Measurements from ENCODE around the gene CHI3L2. TPM values are rescaled to one million over a fixed set of nuclear protein-coding genes. Genes with fewer than 3 reads are reported as not detected.

The CHI3L2 gene
- total and polyA plus RNA-seq, 2 of the 13 experiments (the other 11 are each of a cell fraction or from before 2014, with no cell fraction given): 0.46 to 1.7 TPM

DNA sequence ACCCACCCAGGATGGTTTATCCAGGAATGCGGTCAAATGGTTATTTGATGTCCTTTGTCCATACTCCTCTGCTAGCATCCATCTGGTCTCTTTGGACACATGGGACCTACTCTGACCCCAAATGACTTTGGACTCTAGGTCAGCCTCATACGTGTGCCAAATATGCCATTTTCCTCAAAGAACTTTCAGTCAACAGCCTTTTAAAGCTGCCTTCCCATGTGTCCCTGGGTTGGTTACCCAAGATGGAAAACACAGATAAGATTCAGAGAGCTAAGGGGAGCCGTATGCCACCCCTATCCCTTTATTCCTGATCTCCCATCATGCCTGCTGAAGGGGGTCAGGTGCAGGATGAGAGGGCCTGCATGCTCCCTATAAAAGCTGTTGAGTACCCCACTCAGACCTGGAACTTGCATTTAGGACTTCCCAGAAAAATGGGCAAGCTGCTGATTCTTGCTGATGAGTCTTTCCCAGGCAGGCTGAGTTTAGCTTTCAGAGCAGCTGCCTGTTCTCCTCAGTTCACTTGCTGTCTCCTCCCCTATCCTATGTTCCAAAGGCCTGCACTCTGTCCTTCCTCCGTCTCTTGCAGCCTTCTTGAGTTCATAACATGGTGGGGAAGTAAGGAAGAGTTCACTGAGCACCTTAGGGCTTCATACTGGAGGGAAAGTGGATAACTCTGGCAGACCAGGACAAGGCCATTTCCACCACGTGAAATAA, 19.8 kb downstream of the CHI3L2 start (continued):
- no peak for TF ChIP-seq ETV6 (CRISPR knock-in tag; conservative IDR thresholded peaks at IDR 0.05)
- TF ChIP-seq, protein P1, sequence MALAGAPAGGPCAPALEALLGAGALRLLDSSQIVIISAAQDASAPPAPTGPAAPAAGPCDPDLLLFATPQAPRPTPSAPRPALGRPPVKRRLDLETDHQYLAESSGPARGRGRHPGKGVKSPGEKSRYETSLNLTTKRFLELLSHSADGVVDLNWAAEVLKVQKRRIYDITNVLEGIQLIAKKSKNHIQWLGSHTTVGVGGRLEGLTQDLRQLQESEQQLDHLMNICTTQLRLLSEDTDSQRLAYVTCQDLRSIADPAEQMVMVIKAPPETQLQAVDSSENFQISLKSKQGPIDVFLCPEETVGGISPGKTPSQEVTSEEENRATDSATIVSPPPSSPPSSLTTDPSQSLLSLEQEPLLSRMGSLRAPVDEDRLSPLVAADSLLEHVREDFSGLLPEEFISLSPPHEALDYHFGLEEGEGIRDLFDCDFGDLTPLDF (CRISPR knock-in tag; IDR thresholded peaks at IDR 0.05): no peak
- TF ChIP-seq NFE2 (CRISPR knock-in tag; IDR thresholded peaks at IDR 0.05): no peak
- peak; percentile 82 for TF ChIP-seq SOX5 (CRISPR knock-in tag; IDR thresholded peaks at IDR 0.05; ENCODE audit: borderline replicate concordance)
- TF ChIP-seq RXRA (CRISPR knock-in tag; IDR thresholded peaks at IDR 0.05): peak; percentile 63; the same call in 1 of the 2 replicates
- TF ChIP-seq, protein P2, sequence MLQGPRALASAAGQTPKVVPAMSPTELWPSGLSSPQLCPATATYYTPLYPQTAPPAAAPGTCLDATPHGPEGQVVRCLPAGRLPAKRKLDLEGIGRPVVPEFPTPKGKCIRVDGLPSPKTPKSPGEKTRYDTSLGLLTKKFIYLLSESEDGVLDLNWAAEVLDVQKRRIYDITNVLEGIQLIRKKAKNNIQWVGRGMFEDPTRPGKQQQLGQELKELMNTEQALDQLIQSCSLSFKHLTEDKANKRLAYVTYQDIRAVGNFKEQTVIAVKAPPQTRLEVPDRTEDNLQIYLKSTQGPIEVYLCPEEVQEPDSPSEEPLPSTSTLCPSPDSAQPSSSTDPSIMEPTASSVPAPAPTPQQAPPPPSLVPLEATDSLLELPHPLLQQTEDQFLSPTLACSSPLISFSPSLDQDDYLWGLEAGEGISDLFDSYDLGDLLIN (CRISPR knock-in tag; IDR thresholded peaks at IDR 0.05; ENCODE audit: borderline replicate concordance): no peak
- peak; percentile 57; the same call in 1 of the 2 replicates for TF ChIP-seq PPARG (CRISPR knock-in tag; conservative IDR thresholded peaks at IDR 0.05)
- TF ChIP-seq EHMT2 (IDR thresholded peaks at IDR 0.05; ENCODE audit: borderline replicate concordance, low read depth, low read length): peak; percentile 71; the same call in 1 of the 2 replicates
- no peak for TF ChIP-seq MBNL3 (CRISPR knock-in tag; conservative IDR thresholded peaks at IDR 0.05)
- TF ChIP-seq FOXA3 (CRISPR knock-in tag; IDR thresholded peaks at IDR 0.05): peak; percentile 60
- peak; percentile 91 for TF ChIP-seq RARA (CRISPR knock-in tag; IDR thresholded peaks at IDR 0.05)
- peak; percentile 45; the same call in 1 of the 2 replicates for TF ChIP-seq CREM (IDR thresholded peaks at IDR 0.05)
- no peak for TF ChIP-seq CREM (CRISPR knock-in tag; IDR thresholded peaks at IDR 0.05)
- TF ChIP-seq, protein P3, sequence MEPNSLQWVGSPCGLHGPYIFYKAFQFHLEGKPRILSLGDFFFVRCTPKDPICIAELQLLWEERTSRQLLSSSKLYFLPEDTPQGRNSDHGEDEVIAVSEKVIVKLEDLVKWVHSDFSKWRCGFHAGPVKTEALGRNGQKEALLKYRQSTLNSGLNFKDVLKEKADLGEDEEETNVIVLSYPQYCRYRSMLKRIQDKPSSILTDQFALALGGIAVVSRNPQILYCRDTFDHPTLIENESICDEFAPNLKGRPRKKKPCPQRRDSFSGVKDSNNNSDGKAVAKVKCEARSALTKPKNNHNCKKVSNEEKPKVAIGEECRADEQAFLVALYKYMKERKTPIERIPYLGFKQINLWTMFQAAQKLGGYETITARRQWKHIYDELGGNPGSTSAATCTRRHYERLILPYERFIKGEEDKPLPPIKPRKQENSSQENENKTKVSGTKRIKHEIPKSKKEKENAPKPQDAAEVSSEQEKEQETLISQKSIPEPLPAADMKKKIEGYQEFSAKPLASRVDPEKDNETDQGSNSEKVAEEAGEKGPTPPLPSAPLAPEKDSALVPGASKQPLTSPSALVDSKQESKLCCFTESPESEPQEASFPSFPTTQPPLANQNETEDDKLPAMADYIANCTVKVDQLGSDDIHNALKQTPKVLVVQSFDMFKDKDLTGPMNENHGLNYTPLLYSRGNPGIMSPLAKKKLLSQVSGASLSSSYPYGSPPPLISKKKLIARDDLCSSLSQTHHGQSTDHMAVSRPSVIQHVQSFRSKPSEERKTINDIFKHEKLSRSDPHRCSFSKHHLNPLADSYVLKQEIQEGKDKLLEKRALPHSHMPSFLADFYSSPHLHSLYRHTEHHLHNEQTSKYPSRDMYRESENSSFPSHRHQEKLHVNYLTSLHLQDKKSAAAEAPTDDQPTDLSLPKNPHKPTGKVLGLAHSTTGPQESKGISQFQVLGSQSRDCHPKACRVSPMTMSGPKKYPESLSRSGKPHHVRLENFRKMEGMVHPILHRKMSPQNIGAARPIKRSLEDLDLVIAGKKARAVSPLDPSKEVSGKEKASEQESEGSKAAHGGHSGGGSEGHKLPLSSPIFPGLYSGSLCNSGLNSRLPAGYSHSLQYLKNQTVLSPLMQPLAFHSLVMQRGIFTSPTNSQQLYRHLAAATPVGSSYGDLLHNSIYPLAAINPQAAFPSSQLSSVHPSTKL (CRISPR knock-in tag; IDR thresholded peaks at IDR 0.05): peak; percentile 86
- TF ChIP-seq MIER3 (CRISPR knock-in tag; IDR thresholded peaks at IDR 0.05; ENCODE audit: borderline replicate concordance): no peak
- peak; percentile 67 for TF ChIP-seq SAP130 (CRISPR knock-in tag; IDR thresholded peaks at IDR 0.05; ENCODE audit: low read depth)
- TF ChIP-seq ZNF674 (CRISPR knock-in tag; IDR thresholded peaks at IDR 0.05; ENCODE audit: low read depth): no peak
- no peak for TF ChIP-seq ZFP90 (CRISPR knock-in tag; IDR thresholded peaks at IDR 0.05; ENCODE audit: borderline replicate concordance)
- TF ChIP-seq RFXAP (CRISPR knock-in tag; IDR thresholded peaks at IDR 0.05; ENCODE audit: borderline replicate concordance): no peak
- TF ChIP-seq SALL1 (CRISPR knock-in tag; IDR thresholded peaks at IDR 0.05): peak; percentile 70
- 0 out of 2 replicates have a peak, but pooled peaks have one; percentile 21 for TF ChIP-seq ELF1 (CRISPR knock-in tag; IDR thresholded peaks at IDR 0.05)
- TF ChIP-seq ISL2 (CRISPR knock-in tag; IDR thresholded peaks at IDR 0.05): peak; percentile 52; the same call in 1 of the 2 replicates
- TF ChIP-seq DMAP1 (CRISPR knock-in tag; IDR thresholded peaks at IDR 0.05): no peak

All from HepG2 (cell line).